Caco-2 (cell line): ENCODE results near the gene IGSF8. TPM values are rescaled to one million over a fixed set of nuclear protein-coding genes. Genes with fewer than 3 reads are reported as not detected.

Experiments
- Bru-seq: library from RNA; stranded (reverse); fragments of 400-500 nt; gene quantifications from one replicate; lab custom pipeline; 2021; lab: Mats Ljungman, UMichigan
- BruChase-seq, 2 experiments: library from RNA; stranded (reverse); fragments of 400-500 nt; gene quantifications; one replicate each; lab custom pipeline; 2021; lab: Mats Ljungman, UMichigan
- BruUV-seq: library from RNA; stranded (reverse); fragments of 400-500 nt; replicated peaks from 2 replicates; lab custom pipeline; 2021; lab: Mats Ljungman, UMichigan
- CTCF ChIA-PET: fragments of 300-600 bp; sonication (Branson Sonifier 250); formaldehyde crosslinking; loops from one replicate; lab custom pipeline; 2022; ENCODE audit warnings: antibody characterized with exemption; lab: Charles Lee
- POLR2A ChIA-PET: fragments of 300-600 bp; sonication (Branson Sonifier 250); formaldehyde crosslinking; loops from one replicate; lab custom pipeline; 2022; ENCODE audit warnings: antibody characterized with exemption; lab: Charles Lee
- DNase-seq, 2 experiments: peaks; one replicate each; pipeline versions ENCODE4 v3.0.0 to v3.0.0-alpha.2; 2020 to 2022
- H3K27me3 ChIP-seq: replicated peaks from 2 replicates; pipeline ENCODE4 v1.6.0; 2011; ENCODE audit warnings: low read length; ENCODE audit not compliant: control insufficient read depth, insufficient read depth
- H3K36me3 ChIP-seq: 2 replicates; pipeline ENCODE4 v1.5.1; 2011; ENCODE audit warnings: low read length; ENCODE audit not compliant: control insufficient read depth, insufficient read depth
- H3K4me1 ChIP-seq: fragments of 250-450 bp; sonication (Bioruptor Pico); 2 replicates; pipeline ENCODE4 v1.5.1; 2020; ENCODE audit warnings: mild to moderate bottlenecking
- H3K4me3 ChIP-seq: 2 replicates; pipeline ENCODE4 v1.5.1; 2011; ENCODE audit warnings: low read depth, mild to moderate bottlenecking, control low read depth, low read length
- H3K9me3 ChIP-seq: fragments of 250-450 bp; sonication (Bioruptor Pico); 2 replicates; pipeline ENCODE4 v1.5.1; 2020; ENCODE audit warnings: mild to moderate bottlenecking, moderate library complexity
- H3K27ac Mint-ChIP-seq: one replicate; pipeline ENCODE4 v1.8.0; 2022; ENCODE audit warnings: mixed read lengths; ENCODE audit not compliant: unreplicated experiment
- H3K27me3 Mint-ChIP-seq: one replicate; pipeline ENCODE4 v1.8.0; 2022; ENCODE audit warnings: mixed read lengths; ENCODE audit not compliant: insufficient read depth, unreplicated experiment
- H3K36me3 Mint-ChIP-seq: one replicate; pipeline ENCODE4 v1.8.0; 2022; ENCODE audit warnings: mild to moderate bottlenecking, mixed read lengths; ENCODE audit not compliant: insufficient read depth, unreplicated experiment
- H3K4me1 Mint-ChIP-seq: one replicate; pipeline ENCODE4 v1.8.0; 2022; ENCODE audit warnings: low read depth, mixed read lengths; ENCODE audit not compliant: unreplicated experiment
- H3K4me3 Mint-ChIP-seq: one replicate; pipeline ENCODE4 v1.8.0; 2022; ENCODE audit warnings: mild to moderate bottlenecking, moderate library complexity, mixed read lengths; ENCODE audit not compliant: unreplicated experiment
- H3K9me3 Mint-ChIP-seq: one replicate; pipeline ENCODE4 v1.8.0; 2022; ENCODE audit warnings: mixed read lengths; ENCODE audit not compliant: unreplicated experiment
- intact Hi-C: fragments of 100-400 bp; cut with micrococcal nuclease; formaldehyde crosslinking; loops from one replicate; pipeline ENCODE4 v1.10.0; 2022; ENCODE audit not compliant: unreplicated experiment
- long read RNA-seq: library from polyadenylated mRNA; stranded (forward); transcript quantifications from one replicate; pipeline ENCODE4 v2.0.0, GENCODE V29; 2022
- total RNA-seq: library from RNA; stranded (reverse); gene quantifications from 2 replicates; pipeline ENCODE4 v1.2.3, GENCODE V29; 2022
- TF ChIP-seq, protein P1 (sequence below), 2 experiments: fragments of 200-600 bp in 1 of 2; IDR thresholded peaks; 1 replicate in 1 of 2; 2 replicates in 1 of 2; pipeline versions ENCODE4 v1.5.1 to v1.8.0; 2011 to 2022; ENCODE audit warnings: antibody characterized with exemption in 1 of 2, control low read depth in 1 of 2, inconsistent platforms in 1 of 2, low read depth in 1 of 2, low read length in 1 of 2, mild to moderate bottlenecking in 1 of 2, moderate library complexity in 1 of 2; ENCODE audit not compliant: insufficient read depth in 1 of 2, severe bottlenecking in 1 of 2, unreplicated experiment in 1 of 2

Gene IGSF8, protein sequence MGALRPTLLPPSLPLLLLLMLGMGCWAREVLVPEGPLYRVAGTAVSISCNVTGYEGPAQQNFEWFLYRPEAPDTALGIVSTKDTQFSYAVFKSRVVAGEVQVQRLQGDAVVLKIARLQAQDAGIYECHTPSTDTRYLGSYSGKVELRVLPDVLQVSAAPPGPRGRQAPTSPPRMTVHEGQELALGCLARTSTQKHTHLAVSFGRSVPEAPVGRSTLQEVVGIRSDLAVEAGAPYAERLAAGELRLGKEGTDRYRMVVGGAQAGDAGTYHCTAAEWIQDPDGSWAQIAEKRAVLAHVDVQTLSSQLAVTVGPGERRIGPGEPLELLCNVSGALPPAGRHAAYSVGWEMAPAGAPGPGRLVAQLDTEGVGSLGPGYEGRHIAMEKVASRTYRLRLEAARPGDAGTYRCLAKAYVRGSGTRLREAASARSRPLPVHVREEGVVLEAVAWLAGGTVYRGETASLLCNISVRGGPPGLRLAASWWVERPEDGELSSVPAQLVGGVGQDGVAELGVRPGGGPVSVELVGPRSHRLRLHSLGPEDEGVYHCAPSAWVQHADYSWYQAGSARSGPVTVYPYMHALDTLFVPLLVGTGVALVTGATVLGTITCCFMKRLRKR
- 15.4 and 16.0 TPM in 2 replicates for total RNA-seq
- percentile 52 among the genes with signal in this experiment for Bru-seq, nascent RNA
- BruChase-seq, experiment 1, labeled RNA remaining after a 2-hour chase: percentile 51 among the genes with signal in this experiment
- percentile 62 among the genes with signal in this experiment for BruChase-seq, experiment 2, labeled RNA remaining after a 6-hour chase
- long read RNA-seq, transcript IGSF8-201 (7 exons, 2,343 nt): major isoform, 29 of 41 reads
- long read RNA-seq, partial matches to known transcripts: 7 of 41 reads
- long read RNA-seq, other reads (novel, unspliced or antisense): 4 of 41 reads

DNA sequence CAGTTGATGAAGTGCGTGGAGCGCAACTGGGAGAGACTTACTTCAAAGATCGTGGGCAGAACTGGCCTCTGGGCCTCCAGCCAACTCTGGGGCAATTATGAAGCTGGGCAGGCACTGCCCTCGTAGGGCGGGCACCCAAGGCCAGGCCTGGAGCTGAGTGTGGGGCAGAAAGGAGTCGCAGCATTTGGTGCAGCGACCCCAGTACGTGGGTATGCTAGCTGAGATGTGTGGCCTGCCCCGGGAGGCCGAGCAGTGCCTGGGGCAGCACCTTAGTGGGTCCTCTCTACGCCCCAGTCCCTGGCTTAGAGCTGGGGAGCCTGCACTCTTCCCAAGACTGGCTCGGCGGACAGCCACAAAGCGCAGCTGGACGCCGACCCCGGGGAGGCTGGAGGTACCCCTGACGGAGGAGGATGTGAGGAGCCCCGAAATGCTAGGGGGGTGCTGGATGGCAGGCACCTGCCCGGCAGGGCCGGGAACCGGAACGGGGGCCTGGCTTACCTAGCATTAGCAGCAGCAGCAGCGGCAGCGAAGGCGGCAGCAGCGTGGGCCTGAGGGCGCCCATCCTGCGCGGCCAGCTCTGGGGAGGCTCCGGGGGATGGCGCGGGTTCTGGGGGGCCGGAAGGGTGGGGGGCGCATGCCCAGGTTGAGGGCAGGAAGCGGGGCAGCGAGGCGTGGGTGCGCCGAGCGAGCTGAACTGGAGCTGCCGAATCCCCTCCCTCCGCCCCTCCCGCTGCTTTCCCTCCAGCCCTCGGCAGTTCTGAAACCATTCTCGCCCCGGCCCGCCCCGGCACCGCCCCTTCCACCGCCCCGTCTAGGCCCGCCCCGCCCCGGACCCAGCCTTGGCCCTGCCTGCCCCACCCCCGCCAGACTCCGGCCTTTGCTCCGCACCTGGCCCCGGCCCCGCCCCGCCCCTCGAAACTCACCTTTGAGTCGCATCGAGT, at the start of gene IGSF8:
Gene IGSF8 (minus strand): TSS at position 709 of the 941 bp plus-strand sequence. CDS start 147 bp downstream, at position 562.
- H3K36me3 ChIP-seq: no peaks in the 10 kb centered on the region; the same call in 1 of the 2 replicates
- DNase-seq: peak; percentile 93 to 95
- Mint-ChIP-seq H3K4me3 (peak within 1 kb of the TSS; percentile 86), H3K27ac (peak within 1 kb of the TSS; percentile 77), H3K9me3 (no peaks in the 10 kb centered on the region), H3K27me3 (no peaks in the 10 kb centered on the region), H3K4me1 (peaks cover 26% of the 10 kb centered on the region), H3K36me3 (peaks cover 11% of the 10 kb centered on the region)
- TF ChIP-seq, protein P1, sequence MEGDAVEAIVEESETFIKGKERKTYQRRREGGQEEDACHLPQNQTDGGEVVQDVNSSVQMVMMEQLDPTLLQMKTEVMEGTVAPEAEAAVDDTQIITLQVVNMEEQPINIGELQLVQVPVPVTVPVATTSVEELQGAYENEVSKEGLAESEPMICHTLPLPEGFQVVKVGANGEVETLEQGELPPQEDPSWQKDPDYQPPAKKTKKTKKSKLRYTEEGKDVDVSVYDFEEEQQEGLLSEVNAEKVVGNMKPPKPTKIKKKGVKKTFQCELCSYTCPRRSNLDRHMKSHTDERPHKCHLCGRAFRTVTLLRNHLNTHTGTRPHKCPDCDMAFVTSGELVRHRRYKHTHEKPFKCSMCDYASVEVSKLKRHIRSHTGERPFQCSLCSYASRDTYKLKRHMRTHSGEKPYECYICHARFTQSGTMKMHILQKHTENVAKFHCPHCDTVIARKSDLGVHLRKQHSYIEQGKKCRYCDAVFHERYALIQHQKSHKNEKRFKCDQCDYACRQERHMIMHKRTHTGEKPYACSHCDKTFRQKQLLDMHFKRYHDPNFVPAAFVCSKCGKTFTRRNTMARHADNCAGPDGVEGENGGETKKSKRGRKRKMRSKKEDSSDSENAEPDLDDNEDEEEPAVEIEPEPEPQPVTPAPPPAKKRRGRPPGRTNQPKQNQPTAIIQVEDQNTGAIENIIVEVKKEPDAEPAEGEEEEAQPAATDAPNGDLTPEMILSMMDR (IDR thresholded peaks at IDR 0.05; ENCODE audit: insufficient read depth in 1 of 2, low read depth in 1 of 2, low read length in 1 of 2, severe bottlenecking in 1 of 2, unreplicated experiment in 1 of 2): no peak
- no TSS peak for BruUV-seq
- H3K9me3 ChIP-seq: no peaks in the 10 kb centered on the region
- ChIA-PET CTCF (interaction anchor here (0.8 to 2.3 kb wide), 8 partner anchors 12 to 193 kb away, joined by 4 to 13 read pairs (median 12); no protein-coding TSS in a partner anchor), POLR2A (no interaction called here)
- H3K4me3 ChIP-seq: peak within 1 kb of the TSS; percentile 83
- intact Hi-C loops: loop anchor here (1.0 kb wide), 1 partner anchor 13 kb away; no protein-coding TSS in a partner anchor
- no peaks in the 10 kb centered on the region for H3K27me3 ChIP-seq
- H3K4me1 ChIP-seq: peaks cover 30% of the 10 kb centered on the region

DNA sequence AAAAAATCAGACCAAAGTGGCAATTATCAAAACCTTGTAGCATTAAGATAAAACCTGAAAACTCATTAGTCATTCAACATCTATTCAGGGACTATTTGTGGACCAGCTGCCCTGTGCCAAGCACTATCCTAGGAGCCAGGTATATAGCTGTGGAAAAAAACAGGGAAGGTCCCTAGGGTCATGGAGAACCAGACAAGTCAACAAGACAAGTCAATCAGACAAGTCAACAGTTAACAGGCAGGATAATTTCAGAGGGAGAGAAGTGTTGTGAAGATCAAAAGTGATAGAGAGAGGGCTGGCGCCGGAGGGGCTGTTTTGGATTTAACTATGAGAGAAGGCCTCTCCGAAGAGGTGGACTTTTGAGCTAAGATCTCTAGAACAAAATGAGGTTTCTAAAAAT, 49.7 kb upstream of the IGSF8 start:
- TF ChIP-seq, protein P1 (IDR thresholded peaks at IDR 0.05; ENCODE audit: insufficient read depth in 1 of 2, low read depth in 1 of 2, low read length in 1 of 2, severe bottlenecking in 1 of 2, unreplicated experiment in 1 of 2): no peak
- Histone ChIP-seq H3K27me3 (no peaks in the 10 kb centered on the region), H3K9me3 (no peaks in the 10 kb centered on the region), H3K4me1 (no peaks in the 10 kb centered on the region), H3K36me3 (no peaks in the 10 kb centered on the region), H3K4me3 (no peak overlapping the region)
- POLR2A ChIA-PET: no interaction called here
- no peak for DNase-seq
- no TSS peak for BruUV-seq
- Mint-ChIP-seq H3K9me3 (no peaks in the 10 kb centered on the region), H3K4me3 (no peak overlapping the region), H3K4me1 (no peaks in the 10 kb centered on the region), H3K27me3 (no peaks in the 10 kb centered on the region), H3K36me3 (no peaks in the 10 kb centered on the region), H3K27ac (no peak overlapping the region)
- CTCF ChIA-PET: interaction anchor here (1.1 kb wide), 1 partner anchor 9 kb away, joined by 4 read pairs; no protein-coding TSS in a partner anchor
- intact Hi-C loops: no loop called here
